ENCODE measurements around the gene FEV. TPM values are rescaled to one million over a fixed set of nuclear protein-coding genes. Genes with fewer than 3 reads are reported as not detected.

FEV gene
- total RNA-seq, 1 experiment from 2014 or later, result not detected

GRCh38 chr2:218979846-218980734, 4.9 kb downstream of the FEV start:
- peak; percentile 69 for DNase-seq (ENCODE audit: low read depth)

- no peak for DNase-seq (ENCODE audit: low read depth)
Observed at GRCh38 chr2:218975060-218975777, 9.8 kb downstream of the FEV start.

GRCh38 chr2:218970894-218971293, 14.1 kb downstream of the FEV start:
- no peak for DNase-seq (ENCODE audit: low read depth)

GRCh38 chr2:218964041-218964771, 20.8 kb downstream of the FEV start:
- peak; percentile 90 for DNase-seq (ENCODE audit: low read depth)

GRCh38 chr2:218963601-218964000, 21.4 kb downstream of the FEV start:
- DNase-seq (ENCODE audit: low read depth), result peak; percentile 60

GRCh38 chr2:218962859-218963492, 22.0 kb downstream of the FEV start:
- peak; percentile 85 for DNase-seq (ENCODE audit: low read depth)

- no peak for DNase-seq (ENCODE audit: low read depth)
Observed at GRCh38 chr2:218961651-218962570, 23.1 kb downstream of the FEV start.

GRCh38 chr2:218961229-218961628, 23.8 kb downstream of the FEV start:
- no peak for DNase-seq (ENCODE audit: low read depth)

- no peak for DNase-seq (ENCODE audit: low read depth)
Observed at GRCh38 chr2:218960309-218961165, 24.4 kb downstream of the FEV start.

GRCh38 chr2:218959761-218960308, 25.1 kb downstream of the FEV start:
- DNase-seq (ENCODE audit: low read depth), result no peak

- peak; percentile 75 for DNase-seq (ENCODE audit: low read depth)
Observed at GRCh38 chr2:218959141-218959731, 25.7 kb downstream of the FEV start, which contains the start of gene CDK5R2. CDK5R2 (plus strand) TSS chr2:218959666; CDS start chr2:218959821, 155 bp downstream.

- DNase-seq (ENCODE audit: low read depth), result no peak
Observed at GRCh38 chr2:218958276-218958675, 26.7 kb downstream of the FEV start.

GRCh38 chr2:218957671-218958070, 27.3 kb downstream of the FEV start:
- no peak for DNase-seq (ENCODE audit: low read depth)

GRCh38 chr2:218956039-218956438, 28.9 kb downstream of the FEV start:
- no peak for DNase-seq (ENCODE audit: low read depth)

- no peak for DNase-seq (ENCODE audit: low read depth)
Observed at GRCh38 chr2:218954541-218955300, 30.3 kb downstream of the FEV start.

- no peak for DNase-seq (ENCODE audit: low read depth)
Observed at GRCh38 chr2:218953366-218953954, 31.5 kb downstream of the FEV start.

GRCh38 chr2:218952160-218952559, 32.8 kb downstream of the FEV start:
- DNase-seq (ENCODE audit: low read depth), result no peak

GRCh38 chr2:218946621-218947020, 38.4 kb downstream of the FEV start:
- DNase-seq (ENCODE audit: low read depth), result no peak

Measured in M059J (cell line).